Measurements from ENCODE around the gene METTL16.

GRCh38 chr17:2483084-2483483 is 28.6 kb downstream of the METTL16 start:
- TF ChIP-seq, protein P1, sequence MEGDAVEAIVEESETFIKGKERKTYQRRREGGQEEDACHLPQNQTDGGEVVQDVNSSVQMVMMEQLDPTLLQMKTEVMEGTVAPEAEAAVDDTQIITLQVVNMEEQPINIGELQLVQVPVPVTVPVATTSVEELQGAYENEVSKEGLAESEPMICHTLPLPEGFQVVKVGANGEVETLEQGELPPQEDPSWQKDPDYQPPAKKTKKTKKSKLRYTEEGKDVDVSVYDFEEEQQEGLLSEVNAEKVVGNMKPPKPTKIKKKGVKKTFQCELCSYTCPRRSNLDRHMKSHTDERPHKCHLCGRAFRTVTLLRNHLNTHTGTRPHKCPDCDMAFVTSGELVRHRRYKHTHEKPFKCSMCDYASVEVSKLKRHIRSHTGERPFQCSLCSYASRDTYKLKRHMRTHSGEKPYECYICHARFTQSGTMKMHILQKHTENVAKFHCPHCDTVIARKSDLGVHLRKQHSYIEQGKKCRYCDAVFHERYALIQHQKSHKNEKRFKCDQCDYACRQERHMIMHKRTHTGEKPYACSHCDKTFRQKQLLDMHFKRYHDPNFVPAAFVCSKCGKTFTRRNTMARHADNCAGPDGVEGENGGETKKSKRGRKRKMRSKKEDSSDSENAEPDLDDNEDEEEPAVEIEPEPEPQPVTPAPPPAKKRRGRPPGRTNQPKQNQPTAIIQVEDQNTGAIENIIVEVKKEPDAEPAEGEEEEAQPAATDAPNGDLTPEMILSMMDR (optimal IDR thresholded peaks at IDR 0.05 in 1 of 3, IDR thresholded peaks at IDR 0.05 in 1 of 3, conservative IDR thresholded peaks at IDR 0.05 in 1 of 3; ENCODE audit: extremely low read depth in 1 of 3, insufficient read depth in 2 of 3, low read length in 3 of 3), result no peak
- no peak for TF ChIP-seq EZH2 (IDR thresholded peaks at IDR 0.05; ENCODE audit: low read length)
